DOHH2 (cell line): Measurements from ENCODE around the gene SCPEP1.

Experiments
- H3F3A ChIP-seq: fragments of 200-600 bp; sonication (generic), shearing (Covaris generic); 2 replicates; pipeline ENCODE4 v1.6.0; 2016; ENCODE audit warnings: antibody characterized with exemption, mild to moderate bottlenecking; ENCODE audit not compliant: control insufficient read depth, insufficient read depth
- H3K27ac ChIP-seq: fragments of 200-600 bp; sonication (generic); 2 replicates; pipeline ENCODE4 v1.5.1; 2014; ENCODE audit warnings: low read depth, mild to moderate bottlenecking, low read length, moderate library complexity
- H3K27me3 ChIP-seq: fragments of 200-600 bp; sonication (generic); 2 replicates; pipeline ENCODE4 v1.6.1; 2014; ENCODE audit warnings: mild to moderate bottlenecking, low read length, mixed read lengths; ENCODE audit not compliant: control insufficient read depth
- H3K36me3 ChIP-seq: fragments of 200-600 bp; sonication (generic); 2 replicates; pipeline ENCODE4 v1.6.1; 2014; ENCODE audit warnings: mild to moderate bottlenecking, low read length, moderate library complexity, mixed read lengths; ENCODE audit not compliant: control insufficient read depth
- H3K4me1 ChIP-seq: fragments of 200-600 bp; sonication (generic); 2 replicates; pipeline ENCODE4 v1.6.1; 2014; ENCODE audit warnings: mild to moderate bottlenecking, low read length, mixed read lengths; ENCODE audit not compliant: control insufficient read depth
- H3K4me2 ChIP-seq: fragments of 200-600 bp; sonication (generic); 2 replicates; pipeline ENCODE4 v1.6.0; 2014; ENCODE audit warnings: mild to moderate bottlenecking, low read length, moderate library complexity
- H3K4me3 ChIP-seq: fragments of 200-600 bp; sonication (generic); 2 replicates; pipeline ENCODE4 v1.5.1; 2014; ENCODE audit warnings: mild to moderate bottlenecking, low read length, mixed read lengths
- H3K79me2 ChIP-seq: fragments of 200-600 bp; sonication (generic); 2 replicates; pipeline ENCODE4 v1.6.1; 2014; ENCODE audit warnings: mild to moderate bottlenecking, low read length, mixed read lengths; ENCODE audit not compliant: control insufficient read depth
- H3K9me2 ChIP-seq: fragments of 200-600 bp; sonication (generic); replicated peaks from 2 replicates; pipeline ENCODE4 v1.6.1; 2014; ENCODE audit warnings: mild to moderate bottlenecking, low read length, mixed read lengths; ENCODE audit not compliant: control insufficient read depth
- H3K9me3 ChIP-seq: fragments of 200-600 bp; sonication (generic); 2 replicates; pipeline ENCODE4 v1.6.1; 2014; ENCODE audit warnings: antibody characterized with exemption, low read length, mixed read lengths; ENCODE audit not compliant: control insufficient read depth, insufficient read depth
- H4K20me1 ChIP-seq: fragments of 200-600 bp; sonication (generic); 2 replicates; pipeline ENCODE4 v1.6.0; 2014; ENCODE audit warnings: low read depth, mild to moderate bottlenecking, antibody characterized with exemption, low read length, moderate library complexity; ENCODE audit not compliant: control insufficient read depth, insufficient read depth
- EZH2phosphoT487 ChIP-seq: fragments of 200-600 bp; sonication (generic); IDR thresholded peaks from 2 replicates; pipeline ENCODE4 v1.6.1; 2017; ENCODE audit warnings: borderline replicate concordance, mild to moderate bottlenecking, antibody characterized with exemption, low read length, moderate library complexity, mixed read lengths
- TF ChIP-seq, protein P1 (sequence below): fragments of 200-600 bp; sonication (generic); IDR thresholded peaks from one replicate; pipeline ENCODE4 v1.5.1; 2014; ENCODE audit warnings: antibody characterized with exemption, mild to moderate bottlenecking, low read depth, low read length; ENCODE audit not compliant: poor library complexity, severe bottlenecking

The SCPEP1 gene

DNA sequence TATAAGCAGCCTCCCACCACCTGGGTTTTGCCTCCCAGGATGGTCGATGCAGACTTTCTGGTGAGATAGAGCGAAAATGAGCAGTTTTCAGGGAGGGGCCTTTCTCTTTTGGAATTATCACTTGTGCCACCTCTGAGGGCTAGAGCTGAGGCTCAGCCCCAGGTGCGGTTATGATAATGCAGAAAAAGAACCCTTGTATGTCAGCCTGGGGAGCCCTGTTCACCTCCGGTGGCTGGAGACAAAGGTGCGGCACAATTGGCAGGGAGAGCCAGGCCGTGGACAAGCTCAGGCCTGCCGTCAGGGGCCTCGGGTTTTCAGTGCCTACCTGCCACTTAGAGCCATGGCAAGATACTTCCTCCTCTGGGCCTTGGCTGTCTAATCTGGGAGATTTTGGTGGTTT is 4.4 kb downstream of the SCPEP1 start:
- H3K4me1 ChIP-seq: peaks cover 12% of the 10 kb centered on the region
- TF ChIP-seq EZH2phosphoT487: no peak
- TF ChIP-seq, protein P1, sequence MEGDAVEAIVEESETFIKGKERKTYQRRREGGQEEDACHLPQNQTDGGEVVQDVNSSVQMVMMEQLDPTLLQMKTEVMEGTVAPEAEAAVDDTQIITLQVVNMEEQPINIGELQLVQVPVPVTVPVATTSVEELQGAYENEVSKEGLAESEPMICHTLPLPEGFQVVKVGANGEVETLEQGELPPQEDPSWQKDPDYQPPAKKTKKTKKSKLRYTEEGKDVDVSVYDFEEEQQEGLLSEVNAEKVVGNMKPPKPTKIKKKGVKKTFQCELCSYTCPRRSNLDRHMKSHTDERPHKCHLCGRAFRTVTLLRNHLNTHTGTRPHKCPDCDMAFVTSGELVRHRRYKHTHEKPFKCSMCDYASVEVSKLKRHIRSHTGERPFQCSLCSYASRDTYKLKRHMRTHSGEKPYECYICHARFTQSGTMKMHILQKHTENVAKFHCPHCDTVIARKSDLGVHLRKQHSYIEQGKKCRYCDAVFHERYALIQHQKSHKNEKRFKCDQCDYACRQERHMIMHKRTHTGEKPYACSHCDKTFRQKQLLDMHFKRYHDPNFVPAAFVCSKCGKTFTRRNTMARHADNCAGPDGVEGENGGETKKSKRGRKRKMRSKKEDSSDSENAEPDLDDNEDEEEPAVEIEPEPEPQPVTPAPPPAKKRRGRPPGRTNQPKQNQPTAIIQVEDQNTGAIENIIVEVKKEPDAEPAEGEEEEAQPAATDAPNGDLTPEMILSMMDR: no peak

GRCh38 chr17:56983366-56983765 is 5.4 kb downstream of the SCPEP1 start:
- Histone ChIP-seq H4K20me1 (no peaks in the 10 kb centered on the region), H3K27ac (no peak overlapping the region), H3K27me3 (no peaks in the 10 kb centered on the region), H3K9me2 (no peaks in the 10 kb centered on the region), H3K4me1 (peaks cover 12% of the 10 kb centered on the region), H3K9me3 (no peaks in the 10 kb centered on the region), H3K36me3 (peaks cover 30% of the 10 kb centered on the region), H3K4me3 (no peak overlapping the region), H3K79me2 (peaks cover 16% of the 10 kb centered on the region), H3F3A (0 out of 2 replicates have a peak, but pooled peaks cover 3% of the 10 kb centered on the region), H3K4me2 (no peak overlapping the region)
- TF ChIP-seq, protein P1: no peak
- no peak for TF ChIP-seq EZH2phosphoT487

More for the DNA sequence above, 4.4 kb downstream of the SCPEP1 start:
- Histone ChIP-seq H4K20me1 (no peaks in the 10 kb centered on the region), H3K4me2 (no peak overlapping the region), H3K9me3 (no peaks in the 10 kb centered on the region), H3K27ac (no peak overlapping the region), H3K27me3 (no peaks in the 10 kb centered on the region), H3F3A (0 out of 2 replicates have a peak, but pooled peaks cover 3% of the 10 kb centered on the region), H3K36me3 (peaks cover 21% of the 10 kb centered on the region), H3K79me2 (peaks cover 20% of the 10 kb centered on the region), H3K4me3 (no peak overlapping the region), H3K9me2 (no peaks in the 10 kb centered on the region)

DNA sequence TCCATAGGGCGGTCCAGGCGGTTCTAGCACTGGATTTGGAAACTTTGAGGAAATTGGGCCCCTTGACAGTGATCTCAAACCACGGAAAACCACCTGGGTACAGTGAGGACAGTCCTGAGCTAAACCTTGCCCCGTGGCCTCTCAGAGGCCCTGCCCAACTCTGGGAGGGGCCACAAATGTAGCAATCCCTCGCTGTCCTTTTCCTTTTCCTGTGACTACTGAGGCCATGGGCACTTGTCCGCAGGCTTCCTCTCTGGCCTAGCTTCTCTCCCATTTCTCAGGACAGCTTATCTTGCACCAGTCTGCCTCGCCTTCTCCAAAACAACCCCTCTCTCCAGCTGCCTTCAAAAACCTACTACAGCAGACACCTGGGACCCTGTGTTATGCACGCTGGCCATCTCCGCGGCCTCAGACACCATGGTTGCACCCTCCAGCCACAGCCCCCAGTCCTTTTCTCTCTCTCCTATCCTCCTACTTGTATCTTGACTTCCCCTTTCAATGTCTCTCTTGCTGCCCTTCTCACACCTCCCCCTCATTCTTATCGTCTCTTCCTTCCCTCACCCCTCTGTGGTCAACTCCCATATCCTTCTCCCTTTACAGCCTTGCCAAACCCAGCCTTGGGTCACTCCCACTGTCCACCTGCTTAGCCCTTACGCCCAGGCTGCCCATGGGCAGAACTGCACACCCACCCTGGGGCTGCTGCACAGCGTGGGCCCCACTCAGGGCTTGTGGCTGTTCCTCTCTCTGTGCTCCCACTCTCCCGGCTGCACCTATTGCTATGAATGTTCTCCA is 7.6 kb downstream of the SCPEP1 start:
- no peaks in the 10 kb centered on the region for H3K27me3 ChIP-seq
- no peaks in the 10 kb centered on the region for H4K20me1 ChIP-seq
- H3K4me2 ChIP-seq: no peak overlapping the region
- peaks cover 34% of the 10 kb centered on the region for H3K36me3 ChIP-seq
- H3K4me3 ChIP-seq: no peak overlapping the region
- TF ChIP-seq, protein P1: no peak
- TF ChIP-seq EZH2phosphoT487: no peak
- no peak overlapping the region for H3K27ac ChIP-seq
- H3K9me3 ChIP-seq: no peaks in the 10 kb centered on the region
- H3K4me1 ChIP-seq: no peaks in the 10 kb centered on the region
- H3F3A ChIP-seq: no peaks in the 10 kb centered on the region
- H3K79me2 ChIP-seq: no peaks in the 10 kb centered on the region
- no peaks in the 10 kb centered on the region for H3K9me2 ChIP-seq
